ENCODE measurements around the gene GTPBP10. TPM values are rescaled to one million over a fixed set of nuclear protein-coding genes. Genes with fewer than 3 reads are reported as not detected.

The GTPBP10 gene
- total RNA-seq, 1 donor: 16.0 TPM

- H3K4me3 ChIP-seq (ENCODE audit: low read depth, low read length): no peak overlapping the region
- no peak for DNase-seq (ENCODE audit: low read depth)
- TF ChIP-seq CTCF (IDR thresholded peaks at IDR 0.05; ENCODE audit: insufficient read depth, low read depth, low read length): no peak
These were observed 49.9 kb downstream of the GTPBP10 start for GRCh38 chr7:90396420-90396819.

GRCh38 chr7:90401989-90402388 is 55.5 kb downstream of the GTPBP10 start:
- no peak for TF ChIP-seq CTCF (IDR thresholded peaks at IDR 0.05; ENCODE audit: insufficient read depth, low read depth, low read length)
- H3K4me3 ChIP-seq (ENCODE audit: low read depth, low read length): no peak overlapping the region
- DNase-seq (ENCODE audit: low read depth): peak; percentile 31

GRCh38 chr7:90402785-90403173 is 56.3 kb downstream of the GTPBP10 start:
- no peak for TF ChIP-seq CTCF (IDR thresholded peaks at IDR 0.05; ENCODE audit: insufficient read depth, low read depth, low read length)
- no peak for DNase-seq (ENCODE audit: low read depth)
- H3K4me3 ChIP-seq (ENCODE audit: low read depth, low read length): peak overlapping the region; percentile 70

- no peak for TF ChIP-seq CTCF (IDR thresholded peaks at IDR 0.05; ENCODE audit: insufficient read depth, low read depth, low read length)
- peak; percentile 98 for DNase-seq (ENCODE audit: low read depth)
- peak within 1 kb of the TSS; percentile 70 for H3K4me3 ChIP-seq (ENCODE audit: low read depth, low read length)
These were observed 56.9 kb downstream of the GTPBP10 start, which contains the start of gene CLDN12 for GRCh38 chr7:90403174-90404113. CLDN12 (plus strand) TSS chr7:90403461; CDS start chr7:90412677, 9,216 bp downstream.

- DNase-seq (ENCODE audit: low read depth): no peak
- H3K4me3 ChIP-seq (ENCODE audit: low read depth, low read length): no peak overlapping the region
- TF ChIP-seq CTCF (IDR thresholded peaks at IDR 0.05; ENCODE audit: insufficient read depth, low read depth, low read length): no peak
These were observed 58.3 kb downstream of the GTPBP10 start for GRCh38 chr7:90404777-90405176.

GRCh38 chr7:90407484-90407821 is 60.9 kb downstream of the GTPBP10 start:
- no peak overlapping the region for H3K4me3 ChIP-seq (ENCODE audit: low read depth, low read length)
- no peak for TF ChIP-seq CTCF (IDR thresholded peaks at IDR 0.05; ENCODE audit: insufficient read depth, low read depth, low read length)
- DNase-seq (ENCODE audit: low read depth): no peak
